ENCODE results near the gene ALAD. TPM values are rescaled to one million over a fixed set of nuclear protein-coding genes. Genes with fewer than 3 reads are reported as not detected.
"Not testable (repeated sequence)": the region's sequence is repeated elsewhere in the genome, so short reads cannot be mapped to it uniquely, and the experiment has no call there.

The ALAD gene
- total RNA-seq, 1 experiment from 2014 or later, result 18.9 TPM

- peak overlapping the region; percentile 92 for H3K27ac ChIP-seq (ENCODE audit: low read depth, low read length, poor library complexity, severe bottlenecking)
- DNase-seq (ENCODE audit: low spot score), result no peak
- H3K4me3 ChIP-seq (ENCODE audit: low read depth, low read length, poor library complexity, severe bottlenecking), result peak overlapping the region; percentile 96
- intact Hi-C loops (cut with micrococcal nuclease; ENCODE audit: unreplicated experiment), result loop anchor here (10.0 kb wide), 2 partner anchors 105 to 135 kb away; partner anchors contain the start of genes CDC26, PRPF4 and RNF183
- peaks cover 21% of the 10 kb centered on the region for H3K36me3 ChIP-seq (ENCODE audit: insufficient read depth, low read length, poor library complexity, severe bottlenecking)
- ChIA-PET POLR2A (ENCODE audit: low non-redundant PET) (interaction anchor here (0.7 kb wide), 1 partner anchor 46 kb away, joined by 10 read pairs; no protein-coding TSS in a partner anchor), CTCF (interaction anchor here (1.1 kb wide), 1 partner anchor 8 kb away, joined by 12 read pairs; the partner anchor contains the start of gene ALAD)
- H3K27me3 ChIP-seq (replicated peaks; ENCODE audit: insufficient read depth, low read depth, low read length, poor library complexity), result no peaks in the 10 kb centered on the region
- H3K4me1 ChIP-seq (ENCODE audit: insufficient read depth, low read length, poor library complexity, severe bottlenecking), result peaks cover 11% of the 10 kb centered on the region
- no TSS peak for BruUV-seq (replicated peaks)
- TF ChIP-seq, protein P1, sequence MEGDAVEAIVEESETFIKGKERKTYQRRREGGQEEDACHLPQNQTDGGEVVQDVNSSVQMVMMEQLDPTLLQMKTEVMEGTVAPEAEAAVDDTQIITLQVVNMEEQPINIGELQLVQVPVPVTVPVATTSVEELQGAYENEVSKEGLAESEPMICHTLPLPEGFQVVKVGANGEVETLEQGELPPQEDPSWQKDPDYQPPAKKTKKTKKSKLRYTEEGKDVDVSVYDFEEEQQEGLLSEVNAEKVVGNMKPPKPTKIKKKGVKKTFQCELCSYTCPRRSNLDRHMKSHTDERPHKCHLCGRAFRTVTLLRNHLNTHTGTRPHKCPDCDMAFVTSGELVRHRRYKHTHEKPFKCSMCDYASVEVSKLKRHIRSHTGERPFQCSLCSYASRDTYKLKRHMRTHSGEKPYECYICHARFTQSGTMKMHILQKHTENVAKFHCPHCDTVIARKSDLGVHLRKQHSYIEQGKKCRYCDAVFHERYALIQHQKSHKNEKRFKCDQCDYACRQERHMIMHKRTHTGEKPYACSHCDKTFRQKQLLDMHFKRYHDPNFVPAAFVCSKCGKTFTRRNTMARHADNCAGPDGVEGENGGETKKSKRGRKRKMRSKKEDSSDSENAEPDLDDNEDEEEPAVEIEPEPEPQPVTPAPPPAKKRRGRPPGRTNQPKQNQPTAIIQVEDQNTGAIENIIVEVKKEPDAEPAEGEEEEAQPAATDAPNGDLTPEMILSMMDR (conservative IDR thresholded peaks at IDR 0.05; ENCODE audit: low read depth, low read length), result no peak
- TF ChIP-seq EZH2 (IDR thresholded peaks at IDR 0.05; ENCODE audit: borderline replicate concordance, low read depth, low read length, poor library complexity, severe bottlenecking), result no peak
- no peaks in the 10 kb centered on the region for H3K9me3 ChIP-seq (ENCODE audit: low read depth, low read length, poor library complexity, severe bottlenecking)
These were observed 8.4 kb upstream of the ALAD start for GRCh38 chr9:113409481-113409880.

DNA sequence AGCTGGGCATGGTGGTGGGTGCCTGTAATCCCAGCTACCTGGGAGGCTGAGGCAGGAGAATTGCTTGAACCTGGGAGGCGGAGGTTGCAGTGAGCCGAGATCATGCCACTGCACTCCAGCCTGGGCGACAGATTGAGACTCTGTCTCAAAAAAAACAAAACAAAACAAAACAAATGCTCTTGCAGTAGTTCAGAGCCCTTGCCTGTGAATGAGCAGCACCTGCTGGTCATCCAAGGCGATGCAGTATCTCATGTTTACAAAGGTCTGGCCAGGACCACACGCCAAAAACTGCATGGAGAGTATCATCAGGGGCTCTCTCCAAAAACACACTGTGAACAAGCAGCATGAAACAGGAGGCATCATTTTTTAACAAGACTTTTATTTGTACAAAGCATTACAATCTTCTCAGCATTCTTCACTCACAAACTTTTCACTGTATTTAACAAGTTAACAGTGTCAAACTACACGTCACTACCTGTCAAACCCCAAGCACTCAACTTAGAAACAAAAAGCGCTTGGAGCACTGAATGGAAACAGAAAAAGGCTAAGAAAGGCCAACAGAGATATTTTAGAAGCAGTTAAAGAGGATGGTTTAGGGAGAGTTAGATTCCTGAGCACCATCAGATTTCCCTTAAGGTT, 5.9 kb upstream of the ALAD start:
- H3K27me3 ChIP-seq (replicated peaks; ENCODE audit: insufficient read depth, low read depth, low read length, poor library complexity); POLR2A ChIA-PET (ENCODE audit: low non-redundant PET); H3K4me3 ChIP-seq (ENCODE audit: low read depth, low read length, poor library complexity, severe bottlenecking); H3K27ac ChIP-seq (ENCODE audit: low read depth, low read length, poor library complexity, severe bottlenecking); CTCF ChIA-PET; H3K9me3 ChIP-seq (ENCODE audit: low read depth, low read length, poor library complexity, severe bottlenecking); BruUV-seq (replicated peaks): not testable (repeated sequence)
- DNase-seq (ENCODE audit: low spot score), result peak; percentile 73
- Histone ChIP-seq H3K36me3 (ENCODE audit: insufficient read depth, low read length, poor library complexity, severe bottlenecking) (peaks cover 21% of the 10 kb centered on the region), H3K4me1 (ENCODE audit: insufficient read depth, low read length, poor library complexity, severe bottlenecking) (peaks cover 11% of the 10 kb centered on the region)
- intact Hi-C loops (cut with micrococcal nuclease; ENCODE audit: unreplicated experiment), result loop anchor here (10.0 kb wide), 2 partner anchors 102 to 132 kb away; partner anchors contain the start of genes CDC26, PRPF4 and RNF183
- TF ChIP-seq, protein P1 (conservative IDR thresholded peaks at IDR 0.05; ENCODE audit: low read depth, low read length), result peak; percentile 64

DNA sequence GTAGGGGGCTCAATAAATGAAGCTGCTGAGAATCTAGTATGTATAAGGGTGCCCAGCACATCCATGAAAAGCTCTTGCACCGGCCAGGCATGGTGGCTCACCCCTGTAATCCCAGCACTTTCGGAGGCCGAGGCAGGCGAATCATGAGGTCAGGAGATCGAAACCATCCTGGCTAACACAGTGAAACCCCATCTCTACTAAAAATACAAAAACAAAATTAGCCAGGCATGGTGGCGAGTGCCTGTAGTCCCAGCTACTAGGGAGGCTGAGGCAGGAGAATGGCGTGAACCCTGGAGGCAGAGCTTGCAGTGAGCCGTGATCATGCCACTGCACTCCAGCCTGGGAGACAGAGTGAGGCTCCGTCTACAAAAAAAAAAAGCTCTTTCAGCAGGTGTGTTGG, 5.3 kb upstream of the ALAD start:
- H3K27me3 ChIP-seq (replicated peaks; ENCODE audit: insufficient read depth, low read depth, low read length, poor library complexity); H3K9me3 ChIP-seq (ENCODE audit: low read depth, low read length, poor library complexity, severe bottlenecking); DNase-seq (ENCODE audit: low spot score); BruUV-seq (replicated peaks); POLR2A ChIA-PET (ENCODE audit: low non-redundant PET); H3K27ac ChIP-seq (ENCODE audit: low read depth, low read length, poor library complexity, severe bottlenecking); H3K4me3 ChIP-seq (ENCODE audit: low read depth, low read length, poor library complexity, severe bottlenecking); CTCF ChIA-PET: not testable (repeated sequence)
- peaks cover 12% of the 10 kb centered on the region for H3K4me1 ChIP-seq (ENCODE audit: insufficient read depth, low read length, poor library complexity, severe bottlenecking)
- intact Hi-C loops (cut with micrococcal nuclease; ENCODE audit: unreplicated experiment), result loop anchor here (10.0 kb wide), 2 partner anchors 102 to 132 kb away; partner anchors contain the start of genes CDC26, PRPF4 and RNF183
- peaks cover 21% of the 10 kb centered on the region for H3K36me3 ChIP-seq (ENCODE audit: insufficient read depth, low read length, poor library complexity, severe bottlenecking)

DNA sequence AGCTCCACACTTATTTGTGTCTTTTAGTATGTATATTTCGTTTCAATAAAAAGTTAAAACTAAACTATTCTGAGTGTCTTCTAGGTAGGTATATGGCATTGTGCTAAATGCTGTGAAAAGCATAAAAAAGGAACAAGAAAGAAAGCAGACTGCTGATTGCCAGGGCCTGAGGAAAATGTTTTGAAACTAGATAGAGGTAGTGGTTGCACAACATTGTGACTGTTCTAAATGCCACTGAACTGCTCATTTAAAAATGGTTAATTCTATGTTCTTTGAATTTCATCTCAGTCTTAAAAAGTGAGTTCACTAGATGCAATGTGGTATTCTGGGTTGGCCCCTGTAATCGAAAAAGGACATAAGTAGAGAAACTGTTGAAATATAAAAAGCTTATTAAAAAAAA, 2.6 kb upstream of the ALAD start:
- CTCF ChIA-PET, result no interaction called here
- POLR2A ChIA-PET (ENCODE audit: low non-redundant PET), result no interaction called here
- Histone ChIP-seq H3K4me1 (ENCODE audit: insufficient read depth, low read length, poor library complexity, severe bottlenecking) (peaks cover 4% of the 10 kb centered on the region), H3K27me3 (replicated peaks; ENCODE audit: insufficient read depth, low read depth, low read length, poor library complexity) (no peaks in the 10 kb centered on the region), H3K27ac (ENCODE audit: low read depth, low read length, poor library complexity, severe bottlenecking) (no peak overlapping the region), H3K36me3 (ENCODE audit: insufficient read depth, low read length, poor library complexity, severe bottlenecking) (peaks cover 17% of the 10 kb centered on the region), H3K9me3 (ENCODE audit: low read depth, low read length, poor library complexity, severe bottlenecking) (no peaks in the 10 kb centered on the region), H3K4me3 (ENCODE audit: low read depth, low read length, poor library complexity, severe bottlenecking) (no peak overlapping the region)
- no TSS peak for BruUV-seq (replicated peaks)
- TF ChIP-seq EZH2 (IDR thresholded peaks at IDR 0.05; ENCODE audit: borderline replicate concordance, low read depth, low read length, poor library complexity, severe bottlenecking), result no peak
- TF ChIP-seq, protein P1 (conservative IDR thresholded peaks at IDR 0.05; ENCODE audit: low read depth, low read length), result no peak
- no peak for DNase-seq (ENCODE audit: low spot score)
- intact Hi-C loops (cut with micrococcal nuclease; ENCODE audit: unreplicated experiment), result loop anchor here (5.0 to 10.0 kb wide), 3 partner anchors 99 to 189 kb away; partner anchors contain the start of genes CDC26, PRPF4 and RNF183
